Ishikawa (cell line): ENCODE measurements around the gene SLC30A3.

Experiments used
- CEBPB ChIP-seq: IDR thresholded peaks from 2 replicates; pipeline ENCODE4 v1.6.1; 2012
- CREB1 ChIP-seq: IDR thresholded peaks from 2 replicates; pipeline ENCODE4 v1.6.1; 2012; ENCODE audit warnings: low read depth
- FOXM1 ChIP-seq: IDR thresholded peaks from 2 replicates; pipeline ENCODE4 v1.6.1; 2012; ENCODE audit warnings: low read depth, borderline replicate concordance
- MAX ChIP-seq: IDR thresholded peaks from 2 replicates; pipeline ENCODE4 v1.6.1; 2012
- NFIC ChIP-seq: IDR thresholded peaks from 2 replicates; pipeline ENCODE4 v1.6.1; 2012
- RAD21 ChIP-seq: IDR thresholded peaks from 2 replicates; pipeline ENCODE4 v1.6.1; 2012; ENCODE audit warnings: low read depth
- TAF1 ChIP-seq: IDR thresholded peaks from 2 replicates; pipeline ENCODE4 v1.6.1; 2012; ENCODE audit warnings: low read depth, mild to moderate bottlenecking
- TCF12 ChIP-seq: IDR thresholded peaks from 2 replicates; pipeline ENCODE4 v1.6.1; 2012; ENCODE audit warnings: low read depth
- TF ChIP-seq, protein P1 (sequence below): IDR thresholded peaks from 2 replicates; pipeline ENCODE4 v1.6.1; 2012

DNA sequence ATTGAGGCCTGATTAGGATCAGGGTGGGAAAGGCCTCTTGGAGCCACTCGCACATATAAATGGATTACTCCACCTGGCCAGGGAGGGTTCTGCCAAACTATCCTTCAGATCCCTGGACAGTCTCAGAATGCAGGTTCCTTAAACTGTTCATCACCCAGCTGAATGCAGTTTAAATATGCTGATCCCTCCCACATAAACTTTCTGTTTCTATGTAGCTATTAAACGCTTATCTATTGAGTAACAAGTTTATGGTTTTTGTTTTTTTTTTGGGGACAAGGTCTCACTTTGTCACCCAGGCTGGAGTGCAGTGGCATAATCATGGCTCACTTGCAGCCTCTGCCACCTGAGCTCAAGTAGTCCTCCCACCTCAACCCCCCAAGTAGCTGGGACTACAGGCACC lies 43.8 kb downstream of the SLC30A3 start:
- TF ChIP-seq FOXM1 (no peak), RAD21 (no peak), TAF1 (no peak), TCF12 (no peak), NFIC (no peak), CEBPB (no peak), MAX (no peak), CREB1 (no peak)
- TF ChIP-seq, protein P1, sequence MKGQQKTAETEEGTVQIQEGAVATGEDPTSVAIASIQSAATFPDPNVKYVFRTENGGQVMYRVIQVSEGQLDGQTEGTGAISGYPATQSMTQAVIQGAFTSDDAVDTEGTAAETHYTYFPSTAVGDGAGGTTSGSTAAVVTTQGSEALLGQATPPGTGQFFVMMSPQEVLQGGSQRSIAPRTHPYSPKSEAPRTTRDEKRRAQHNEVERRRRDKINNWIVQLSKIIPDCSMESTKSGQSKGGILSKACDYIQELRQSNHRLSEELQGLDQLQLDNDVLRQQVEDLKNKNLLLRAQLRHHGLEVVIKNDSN = no peak
